Measurements from ENCODE around the gene DLX1. TPM values are rescaled to one million over a fixed set of nuclear protein-coding genes. Genes with fewer than 3 reads are reported as not detected.

Gene DLX1
- total RNA-seq, 1 experiment from 2014 or later = 7.6 TPM

DNA sequence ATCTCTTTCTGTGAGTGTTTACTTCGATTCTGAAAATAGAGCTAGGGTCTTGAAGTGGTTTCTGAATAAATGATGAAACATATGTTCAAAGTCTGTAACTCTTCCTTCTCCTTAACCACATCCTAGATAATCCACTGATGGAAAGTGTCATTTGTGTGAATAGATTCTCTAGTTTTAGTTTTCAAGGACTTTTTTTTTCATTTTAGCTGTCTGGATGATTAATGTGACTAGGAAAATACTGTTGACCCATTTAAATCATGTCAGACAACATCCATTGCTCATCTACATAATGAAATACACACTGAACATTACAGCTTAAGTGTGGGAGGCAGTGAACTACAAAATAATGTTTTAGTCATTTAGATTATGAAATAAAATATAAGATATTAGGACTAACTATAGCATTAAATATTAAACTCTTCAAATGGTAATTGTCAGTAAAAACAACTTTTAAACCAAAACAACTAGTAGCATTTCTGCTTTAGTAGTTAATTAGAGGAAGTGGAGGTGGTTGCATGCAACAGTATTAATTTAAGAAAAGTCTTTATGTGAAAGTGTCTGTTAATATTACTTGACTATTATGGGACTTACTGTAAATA lies 39.1 kb upstream of the DLX1 start:
- Histone ChIP-seq H3K79me2 (ENCODE audit: low read length) (no peaks in the 10 kb centered on the region), H3K27me3 (ENCODE audit: low read length) (no peaks in the 10 kb centered on the region), H3K4me3 (ENCODE audit: low read length) (no peak overlapping the region), H3K9me3 (ENCODE audit: low read length) (no peaks in the 10 kb centered on the region), H3K36me3 (ENCODE audit: low read depth, low read length) (no peaks in the 10 kb centered on the region), H4K20me1 (ENCODE audit: low read length) (no peaks in the 10 kb centered on the region), H3K9ac (ENCODE audit: low read length) (no peak overlapping the region), H3K4me2 (ENCODE audit: low read length) (no peak overlapping the region), H3K4me1 (ENCODE audit: insufficient read depth, low read length) (peaks cover 4% of the 10 kb centered on the region; the same call in 1 of the 2 replicates), H3F3A (ENCODE audit: low read length, unreplicated experiment) (no peaks in the 10 kb centered on the region), H3K9me2 (replicated peaks; ENCODE audit: low read length) (no peaks in the 10 kb centered on the region), H2AFZ (ENCODE audit: low read length) (no peak overlapping the region), H3K27ac (ENCODE audit: low read length) (no peak overlapping the region)
- intact Hi-C loops (cut with micrococcal nuclease) = no loop called here
- TF ChIP-seq EZH2phosphoT487 (IDR thresholded peaks at IDR 0.05; ENCODE audit: borderline replicate concordance, low read length) = no peak
- TF ChIP-seq EZH2 (IDR thresholded peaks at IDR 0.05; ENCODE audit: low read length, unreplicated experiment) = no peak
- TF ChIP-seq, protein P1, sequence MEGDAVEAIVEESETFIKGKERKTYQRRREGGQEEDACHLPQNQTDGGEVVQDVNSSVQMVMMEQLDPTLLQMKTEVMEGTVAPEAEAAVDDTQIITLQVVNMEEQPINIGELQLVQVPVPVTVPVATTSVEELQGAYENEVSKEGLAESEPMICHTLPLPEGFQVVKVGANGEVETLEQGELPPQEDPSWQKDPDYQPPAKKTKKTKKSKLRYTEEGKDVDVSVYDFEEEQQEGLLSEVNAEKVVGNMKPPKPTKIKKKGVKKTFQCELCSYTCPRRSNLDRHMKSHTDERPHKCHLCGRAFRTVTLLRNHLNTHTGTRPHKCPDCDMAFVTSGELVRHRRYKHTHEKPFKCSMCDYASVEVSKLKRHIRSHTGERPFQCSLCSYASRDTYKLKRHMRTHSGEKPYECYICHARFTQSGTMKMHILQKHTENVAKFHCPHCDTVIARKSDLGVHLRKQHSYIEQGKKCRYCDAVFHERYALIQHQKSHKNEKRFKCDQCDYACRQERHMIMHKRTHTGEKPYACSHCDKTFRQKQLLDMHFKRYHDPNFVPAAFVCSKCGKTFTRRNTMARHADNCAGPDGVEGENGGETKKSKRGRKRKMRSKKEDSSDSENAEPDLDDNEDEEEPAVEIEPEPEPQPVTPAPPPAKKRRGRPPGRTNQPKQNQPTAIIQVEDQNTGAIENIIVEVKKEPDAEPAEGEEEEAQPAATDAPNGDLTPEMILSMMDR (conservative IDR thresholded peaks at IDR 0.05; ENCODE audit: low read depth, low read length) = no peak
- ChIA-PET POLR2A (ENCODE audit: unreplicated experiment) (interaction anchor here (0.6 kb wide), 1 partner anchor 124 kb away, joined by 7 read pairs; the partner anchor contains the start of gene HAT1), CTCF (no interaction called here)
- no peak for ATAC-seq
- BruUV-seq (replicated peaks) = no TSS peak
- no peak for DNase-seq

DNA sequence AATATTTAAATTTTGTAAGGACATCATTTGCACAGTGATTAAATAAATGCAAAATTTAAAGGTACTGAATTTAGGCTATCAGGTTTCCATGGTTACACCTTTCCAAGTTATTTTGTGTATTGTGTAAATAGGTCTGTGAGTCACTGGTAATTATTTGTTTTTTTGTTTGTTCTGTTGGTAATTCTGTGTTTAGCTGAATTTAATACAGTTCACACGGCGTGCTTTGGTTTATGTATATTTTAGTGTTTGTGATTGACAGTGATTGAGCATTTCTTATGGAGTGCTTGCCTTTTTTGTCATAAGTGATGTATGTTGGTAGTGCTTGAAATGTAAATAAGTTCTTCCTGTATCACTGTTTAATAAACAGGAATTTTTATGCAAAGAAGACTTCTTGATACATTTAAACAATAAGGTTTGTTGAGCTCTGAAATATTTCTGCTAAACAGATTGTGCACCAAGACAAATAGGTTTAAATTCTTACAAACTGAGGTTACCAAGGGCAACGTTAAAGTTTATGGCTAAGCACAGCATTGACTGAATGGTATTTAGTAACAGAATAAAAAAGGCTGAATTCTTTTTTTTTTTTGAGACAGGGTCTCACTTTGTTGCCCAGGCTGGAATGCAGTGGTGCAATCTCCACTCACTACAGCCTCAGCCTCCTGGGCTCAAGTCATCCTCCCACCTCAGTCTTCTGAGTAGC lies 38.3 kb upstream of the DLX1 start:
- intact Hi-C loops (cut with micrococcal nuclease) = no loop called here
- H3K9ac ChIP-seq (ENCODE audit: low read length) = no peak overlapping the region
- H3F3A ChIP-seq (ENCODE audit: low read length, unreplicated experiment) = no peaks in the 10 kb centered on the region
- DNase-seq (no peak), ATAC-seq (no peak)
- no peak for TF ChIP-seq EZH2phosphoT487 (IDR thresholded peaks at IDR 0.05; ENCODE audit: borderline replicate concordance, low read length)
- no peak for TF ChIP-seq EZH2 (IDR thresholded peaks at IDR 0.05; ENCODE audit: low read length, unreplicated experiment)
- TF ChIP-seq, protein P1 (conservative IDR thresholded peaks at IDR 0.05; ENCODE audit: low read depth, low read length) = no peak
- no peaks in the 10 kb centered on the region for H3K9me3 ChIP-seq (ENCODE audit: low read length)
- ChIA-PET CTCF (no interaction called here), POLR2A (ENCODE audit: unreplicated experiment) (no interaction called here)
- H3K4me1 ChIP-seq (ENCODE audit: insufficient read depth, low read length) = peaks cover 4% of the 10 kb centered on the region; the same call in 1 of the 2 replicates
- H3K36me3 ChIP-seq (ENCODE audit: low read depth, low read length) = no peaks in the 10 kb centered on the region
- BruUV-seq (replicated peaks) = no TSS peak
- no peaks in the 10 kb centered on the region for H4K20me1 ChIP-seq (ENCODE audit: low read length)
- H3K4me3 ChIP-seq (ENCODE audit: low read length) = no peak overlapping the region
- H3K9me2 ChIP-seq (replicated peaks; ENCODE audit: low read length) = no peaks in the 10 kb centered on the region
- no peaks in the 10 kb centered on the region for H3K27me3 ChIP-seq (ENCODE audit: low read length)
- no peak overlapping the region for H2AFZ ChIP-seq (ENCODE audit: low read length)
- no peak overlapping the region for H3K27ac ChIP-seq (ENCODE audit: low read length)
- H3K4me2 ChIP-seq (ENCODE audit: low read length) = no peak overlapping the region
- H3K79me2 ChIP-seq (ENCODE audit: low read length) = no peaks in the 10 kb centered on the region

All from PC-3 (cell line).